Measurements from ENCODE around the gene UBE4B.

- TF ChIP-seq E2F4 (IDR thresholded peaks at IDR 0.05; ENCODE audit: low read depth, low read length) (no peak), POLR2A (IDR thresholded peaks at IDR 0.05; ENCODE audit: low read depth, low read length) (no peak), MYC (IDR thresholded peaks at IDR 0.05; ENCODE audit: insufficient read depth, insufficient read length, insufficient replicate concordance, low read length, severe bottlenecking) (no peak), ELK1 (IDR thresholded peaks at IDR 0.05; ENCODE audit: low read depth, low read length) (no peak), CHD1 (IDR thresholded peaks at IDR 0.05; ENCODE audit: low read depth, low read length) (no peak), ATF3 (IDR thresholded peaks at IDR 0.05; ENCODE audit: borderline replicate concordance, extremely low read depth, low read depth, low read length) (no peak), CTCF (IDR thresholded peaks at IDR 0.05 in 2 of 3, conservative IDR thresholded peaks at IDR 0.05 in 1 of 3; ENCODE audit: control insufficient read depth in 2 of 3, extremely low read depth in 1 of 3, insufficient read depth in 1 of 3, low read depth in 3 of 3, low read length in 3 of 3) (no peak), SUPT20H (IDR thresholded peaks at IDR 0.05; ENCODE audit: borderline replicate concordance, control insufficient read depth, low read depth, low read length) (no peak), REST (IDR thresholded peaks at IDR 0.05; ENCODE audit: low read depth, low read length) (no peak), POLR2AphosphoS5 (IDR thresholded peaks at IDR 0.05; ENCODE audit: low read length) (no peak), RCOR1 (conservative IDR thresholded peaks at IDR 0.05; ENCODE audit: low read depth, low read length) (no peak)
Observed at GRCh38 chr1:10209590-10209904, 176.8 kb downstream of the UBE4B start.
